Measurements from ENCODE around the gene XKR8.
"Not testable (repeated sequence)": the region's sequence is repeated elsewhere in the genome, so short reads cannot be mapped to it uniquely, and the experiment has no call there.

Gene XKR8

DNA sequence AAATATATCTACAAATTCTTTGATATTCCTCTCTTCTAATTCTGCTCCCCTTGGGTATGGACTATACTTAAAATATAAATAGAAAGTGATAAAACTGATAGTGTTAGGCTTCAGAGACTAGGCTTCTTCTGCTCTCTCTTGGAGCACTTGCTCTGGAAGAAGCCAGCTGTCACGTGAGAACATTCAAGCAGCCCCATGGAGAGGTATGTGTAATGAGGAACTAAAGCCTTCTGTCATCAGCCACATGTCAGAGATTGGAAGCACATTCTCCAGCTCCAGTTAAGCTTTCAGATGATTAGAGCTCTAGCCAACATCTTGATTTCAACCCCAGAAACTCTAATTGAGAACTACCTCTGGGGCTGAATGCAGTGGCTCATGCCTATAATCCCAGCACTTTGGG, 34.3 kb downstream of the XKR8 start:
- H3K36me3 ChIP-seq, result peaks cover 48% of the 10 kb centered on the region
- H3K27ac ChIP-seq, result no peak overlapping the region

DNA sequence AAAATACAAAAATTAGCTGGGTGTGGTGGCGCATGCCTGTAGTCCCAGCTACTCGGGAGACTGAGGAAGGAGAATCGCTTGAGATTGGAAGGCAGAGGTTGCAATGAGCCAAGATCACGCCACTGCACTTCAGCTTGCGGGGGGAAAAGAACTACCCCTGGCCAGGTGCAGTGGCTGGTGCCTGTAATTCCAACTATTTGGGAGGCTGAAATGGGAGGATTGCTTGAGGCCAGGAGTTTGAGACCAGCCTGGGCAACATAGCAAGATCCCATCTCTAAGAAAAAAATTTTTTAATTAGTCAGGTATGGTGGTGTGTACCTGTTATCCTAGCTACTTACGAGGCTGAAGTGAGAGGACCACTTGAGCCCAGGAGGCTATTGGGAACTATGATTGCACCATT, 34.8 kb downstream of the XKR8 start:
- not testable (repeated sequence) for H3K9me3 ChIP-seq (ENCODE audit: severe bottlenecking); DNase-seq; H3K27ac ChIP-seq; H3K27me3 ChIP-seq (ENCODE audit: insufficient read depth, low read depth, severe bottlenecking); H3K4me3 ChIP-seq (ENCODE audit: low read depth, low read length)
- H3K36me3 ChIP-seq, result peaks cover 51% of the 10 kb centered on the region

More for the DNA sequence above, 34.3 kb downstream of the XKR8 start:
- TF ChIP-seq, protein P1, sequence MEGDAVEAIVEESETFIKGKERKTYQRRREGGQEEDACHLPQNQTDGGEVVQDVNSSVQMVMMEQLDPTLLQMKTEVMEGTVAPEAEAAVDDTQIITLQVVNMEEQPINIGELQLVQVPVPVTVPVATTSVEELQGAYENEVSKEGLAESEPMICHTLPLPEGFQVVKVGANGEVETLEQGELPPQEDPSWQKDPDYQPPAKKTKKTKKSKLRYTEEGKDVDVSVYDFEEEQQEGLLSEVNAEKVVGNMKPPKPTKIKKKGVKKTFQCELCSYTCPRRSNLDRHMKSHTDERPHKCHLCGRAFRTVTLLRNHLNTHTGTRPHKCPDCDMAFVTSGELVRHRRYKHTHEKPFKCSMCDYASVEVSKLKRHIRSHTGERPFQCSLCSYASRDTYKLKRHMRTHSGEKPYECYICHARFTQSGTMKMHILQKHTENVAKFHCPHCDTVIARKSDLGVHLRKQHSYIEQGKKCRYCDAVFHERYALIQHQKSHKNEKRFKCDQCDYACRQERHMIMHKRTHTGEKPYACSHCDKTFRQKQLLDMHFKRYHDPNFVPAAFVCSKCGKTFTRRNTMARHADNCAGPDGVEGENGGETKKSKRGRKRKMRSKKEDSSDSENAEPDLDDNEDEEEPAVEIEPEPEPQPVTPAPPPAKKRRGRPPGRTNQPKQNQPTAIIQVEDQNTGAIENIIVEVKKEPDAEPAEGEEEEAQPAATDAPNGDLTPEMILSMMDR (IDR thresholded peaks at IDR 0.05; ENCODE audit: low read depth, low read length), result no peak
- H3K9me3 ChIP-seq (ENCODE audit: severe bottlenecking), result no peaks in the 10 kb centered on the region
- peak; percentile 18 for DNase-seq
- no peaks in the 10 kb centered on the region for H3K27me3 ChIP-seq (ENCODE audit: insufficient read depth, low read depth, severe bottlenecking)
- no peak overlapping the region for H3K4me3 ChIP-seq (ENCODE audit: low read depth, low read length)

GRCh38 chr1:27999055-27999454, 39.3 kb downstream of the XKR8 start:
- no peak for DNase-seq
- no peak overlapping the region for H3K4me3 ChIP-seq (ENCODE audit: low read depth, low read length)
- peaks cover 31% of the 10 kb centered on the region for H3K36me3 ChIP-seq
- TF ChIP-seq, protein P1 (IDR thresholded peaks at IDR 0.05; ENCODE audit: low read depth, low read length), result no peak
- no peak overlapping the region for H3K27ac ChIP-seq
- H3K9me3 ChIP-seq (ENCODE audit: severe bottlenecking), result no peaks in the 10 kb centered on the region
- H3K27me3 ChIP-seq (ENCODE audit: insufficient read depth, low read depth, severe bottlenecking), result no peaks in the 10 kb centered on the region

GRCh38 chr1:28002600-28002999, 42.8 kb downstream of the XKR8 start:
- Histone ChIP-seq H3K4me3 (ENCODE audit: low read depth, low read length) (no peak overlapping the region), H3K9me3 (ENCODE audit: severe bottlenecking) (no peaks in the 10 kb centered on the region), H3K27me3 (ENCODE audit: insufficient read depth, low read depth, severe bottlenecking) (no peaks in the 10 kb centered on the region), H3K36me3 (peaks cover 9% of the 10 kb centered on the region), H3K27ac (no peak overlapping the region)
- TF ChIP-seq, protein P1 (IDR thresholded peaks at IDR 0.05; ENCODE audit: low read depth, low read length), result no peak
- DNase-seq, result no peak

DNA sequence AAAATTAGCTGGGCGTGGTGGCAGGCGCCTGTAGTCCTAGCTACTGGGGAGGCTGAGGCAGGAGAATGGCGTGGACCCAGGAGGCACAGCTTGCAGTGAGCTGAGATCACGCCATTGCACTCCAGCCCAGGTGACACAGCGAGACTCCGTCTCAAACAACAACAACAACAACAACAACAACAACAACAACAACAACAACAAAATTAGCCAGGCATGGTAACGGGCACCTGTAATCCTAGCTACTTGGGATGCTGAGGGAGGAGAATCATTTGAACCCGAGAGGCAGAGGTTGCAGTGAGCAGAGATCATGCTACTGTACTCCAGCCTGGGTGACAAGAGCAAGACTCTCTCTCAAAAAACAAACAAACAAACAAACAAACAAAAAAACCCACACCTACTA, 43.3 kb downstream of the XKR8 start:
- H3K27ac ChIP-seq; DNase-seq; H3K4me3 ChIP-seq (ENCODE audit: low read depth, low read length); H3K36me3 ChIP-seq; H3K9me3 ChIP-seq (ENCODE audit: severe bottlenecking); H3K27me3 ChIP-seq (ENCODE audit: insufficient read depth, low read depth, severe bottlenecking): not testable (repeated sequence)

- TF ChIP-seq, protein P1 (IDR thresholded peaks at IDR 0.05; ENCODE audit: low read depth, low read length), result no peak
- Histone ChIP-seq H3K4me3 (ENCODE audit: low read depth, low read length) (no peak overlapping the region), H3K27ac (no peak overlapping the region), H3K27me3 (ENCODE audit: insufficient read depth, low read depth, severe bottlenecking) (no peaks in the 10 kb centered on the region), H3K9me3 (ENCODE audit: severe bottlenecking) (no peaks in the 10 kb centered on the region), H3K36me3 (peaks cover 28% of the 10 kb centered on the region)
- DNase-seq, result no peak
These were observed 51.2 kb downstream of the XKR8 start for GRCh38 chr1:28010969-28011368.
